GM10266 (cell line): Measurements from ENCODE around the gene JAZF1.
"Not testable (repeated sequence)": the region's sequence is repeated elsewhere in the genome, so short reads cannot be mapped to it uniquely, and the experiment has no call there.

Source experiments
- DNase-seq: peaks from one replicate; pipeline ENCODE4 v3.0.0; 2012; ENCODE audit errors: extremely low spot score
- TF ChIP-seq, protein P1 (sequence below): IDR thresholded peaks from 2 replicates; pipeline ENCODE4 v1.5.1; 2012; ENCODE audit warnings: mild to moderate bottlenecking, low read depth; ENCODE audit not compliant: control insufficient read depth, insufficient read depth; ENCODE audit errors: missing control alignments

The JAZF1 gene

DNA sequence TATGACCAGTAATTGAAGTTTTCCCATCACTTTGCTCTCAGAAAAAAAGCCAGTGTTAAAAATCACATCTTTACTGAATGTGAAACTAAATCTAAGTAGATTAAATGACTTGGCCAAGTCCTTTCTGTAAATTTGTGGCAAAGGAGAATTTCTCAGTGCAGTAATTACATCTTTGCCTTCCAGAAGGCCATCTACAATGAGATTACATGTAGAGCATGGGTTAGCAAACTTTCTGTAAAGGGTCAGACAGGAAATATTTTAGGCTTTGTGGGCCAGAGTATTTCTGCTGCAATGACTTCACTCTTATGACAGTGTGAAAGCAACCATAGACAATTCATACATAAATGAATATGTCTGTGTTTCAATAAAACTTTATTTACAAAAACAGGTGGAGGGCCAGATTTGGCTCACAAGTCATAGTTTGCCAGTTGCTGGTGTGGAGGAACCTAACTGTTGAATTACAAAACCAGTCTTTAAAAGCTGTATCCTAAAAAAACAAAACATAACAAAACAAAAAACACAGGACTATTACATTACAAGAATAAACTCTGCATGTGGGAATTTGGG, 249.6 kb downstream of the JAZF1 start:
- DNase-seq = no peak
- TF ChIP-seq, protein P1, sequence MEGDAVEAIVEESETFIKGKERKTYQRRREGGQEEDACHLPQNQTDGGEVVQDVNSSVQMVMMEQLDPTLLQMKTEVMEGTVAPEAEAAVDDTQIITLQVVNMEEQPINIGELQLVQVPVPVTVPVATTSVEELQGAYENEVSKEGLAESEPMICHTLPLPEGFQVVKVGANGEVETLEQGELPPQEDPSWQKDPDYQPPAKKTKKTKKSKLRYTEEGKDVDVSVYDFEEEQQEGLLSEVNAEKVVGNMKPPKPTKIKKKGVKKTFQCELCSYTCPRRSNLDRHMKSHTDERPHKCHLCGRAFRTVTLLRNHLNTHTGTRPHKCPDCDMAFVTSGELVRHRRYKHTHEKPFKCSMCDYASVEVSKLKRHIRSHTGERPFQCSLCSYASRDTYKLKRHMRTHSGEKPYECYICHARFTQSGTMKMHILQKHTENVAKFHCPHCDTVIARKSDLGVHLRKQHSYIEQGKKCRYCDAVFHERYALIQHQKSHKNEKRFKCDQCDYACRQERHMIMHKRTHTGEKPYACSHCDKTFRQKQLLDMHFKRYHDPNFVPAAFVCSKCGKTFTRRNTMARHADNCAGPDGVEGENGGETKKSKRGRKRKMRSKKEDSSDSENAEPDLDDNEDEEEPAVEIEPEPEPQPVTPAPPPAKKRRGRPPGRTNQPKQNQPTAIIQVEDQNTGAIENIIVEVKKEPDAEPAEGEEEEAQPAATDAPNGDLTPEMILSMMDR = no peak

DNA sequence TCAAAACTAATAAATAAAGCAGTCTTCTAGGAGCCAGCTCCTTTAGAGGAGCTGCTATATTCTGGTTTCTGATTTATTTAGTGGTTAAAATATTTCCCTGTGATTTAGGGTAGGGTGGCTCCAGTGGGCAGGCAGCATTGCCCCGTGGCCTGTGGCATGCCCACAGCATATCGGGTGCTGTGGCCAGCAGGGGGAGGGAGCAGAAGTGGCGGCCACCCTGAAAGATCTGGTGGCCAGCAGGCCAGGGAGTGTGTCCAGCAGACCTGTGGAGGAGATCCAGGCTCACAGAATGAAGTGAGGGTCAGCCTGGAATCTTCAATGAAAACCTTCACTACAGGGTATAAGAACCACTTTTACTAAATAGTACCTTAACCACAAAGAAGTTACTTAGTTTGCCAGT, 251.5 kb downstream of the JAZF1 start:
- TF ChIP-seq, protein P1 = no peak
- DNase-seq = no peak

DNA sequence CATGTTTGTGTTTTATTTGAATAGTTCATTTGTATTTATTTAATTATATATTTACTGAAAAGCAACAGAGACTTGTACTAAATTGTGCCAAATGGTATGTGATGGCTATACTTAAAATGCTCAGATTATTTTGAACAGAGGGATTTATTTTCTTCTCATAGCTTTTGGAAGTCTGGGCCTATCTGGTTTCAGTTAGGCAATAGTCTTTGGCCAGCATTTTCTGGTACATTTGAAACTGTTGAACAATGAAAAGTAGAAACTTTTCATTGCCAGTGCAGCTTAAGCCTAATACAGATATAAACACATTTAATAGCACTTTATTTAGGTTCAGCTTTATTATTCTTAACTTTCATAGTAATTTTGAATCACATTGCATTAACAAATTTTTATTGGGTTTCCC, 252.6 kb downstream of the JAZF1 start:
- TF ChIP-seq, protein P1 = no peak
- no peak for DNase-seq

DNA sequence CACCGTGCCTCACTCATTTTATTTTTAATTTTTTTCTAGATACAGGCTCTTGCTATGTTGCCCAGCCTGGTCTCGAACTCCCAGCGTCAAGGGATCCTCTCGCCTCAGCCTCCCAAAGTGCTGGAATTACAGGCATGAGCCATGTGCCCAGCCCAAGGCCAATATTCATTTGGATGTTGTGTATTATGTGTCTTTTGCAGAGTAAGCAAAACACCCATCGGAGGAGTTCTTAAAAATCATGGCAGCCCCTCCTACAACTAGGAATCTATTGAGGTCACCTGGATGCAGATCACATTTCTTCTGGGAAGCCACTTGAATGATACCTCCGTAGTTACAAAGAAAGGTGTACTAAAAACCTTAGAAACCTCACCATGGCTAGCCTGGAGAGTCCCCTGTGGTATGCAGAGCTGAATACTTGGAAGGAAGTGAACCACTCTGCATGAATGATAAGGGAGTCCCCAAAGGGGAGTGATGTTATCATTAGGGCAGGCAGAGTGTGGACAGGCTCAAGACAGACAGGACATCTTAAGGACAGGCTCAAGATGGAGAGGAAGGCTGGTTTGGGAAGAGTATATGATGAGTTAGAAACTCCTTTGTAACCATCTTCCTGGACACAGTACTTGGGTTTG, 254.9 kb downstream of the JAZF1 start:
- TF ChIP-seq, protein P1 = no peak
- peak; percentile 15 for DNase-seq

DNA sequence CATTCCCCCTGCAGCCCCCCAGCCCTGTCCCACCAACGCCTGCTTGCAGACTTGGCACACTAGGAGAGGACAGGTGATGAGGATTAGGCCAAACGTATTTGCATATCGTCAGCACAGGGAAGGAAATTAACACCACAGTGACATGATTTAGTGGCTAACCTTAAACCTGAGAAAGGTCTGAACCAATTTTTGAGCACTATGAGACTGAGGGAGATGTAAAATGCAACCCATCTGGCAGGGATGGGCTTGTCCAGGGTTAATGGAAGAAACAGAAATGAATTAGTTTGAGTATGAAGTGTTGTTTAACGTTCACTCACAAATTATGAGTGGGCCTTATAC, 257.0 kb downstream of the JAZF1 start:
- TF ChIP-seq, protein P1 = no peak
- DNase-seq = no peak

DNA sequence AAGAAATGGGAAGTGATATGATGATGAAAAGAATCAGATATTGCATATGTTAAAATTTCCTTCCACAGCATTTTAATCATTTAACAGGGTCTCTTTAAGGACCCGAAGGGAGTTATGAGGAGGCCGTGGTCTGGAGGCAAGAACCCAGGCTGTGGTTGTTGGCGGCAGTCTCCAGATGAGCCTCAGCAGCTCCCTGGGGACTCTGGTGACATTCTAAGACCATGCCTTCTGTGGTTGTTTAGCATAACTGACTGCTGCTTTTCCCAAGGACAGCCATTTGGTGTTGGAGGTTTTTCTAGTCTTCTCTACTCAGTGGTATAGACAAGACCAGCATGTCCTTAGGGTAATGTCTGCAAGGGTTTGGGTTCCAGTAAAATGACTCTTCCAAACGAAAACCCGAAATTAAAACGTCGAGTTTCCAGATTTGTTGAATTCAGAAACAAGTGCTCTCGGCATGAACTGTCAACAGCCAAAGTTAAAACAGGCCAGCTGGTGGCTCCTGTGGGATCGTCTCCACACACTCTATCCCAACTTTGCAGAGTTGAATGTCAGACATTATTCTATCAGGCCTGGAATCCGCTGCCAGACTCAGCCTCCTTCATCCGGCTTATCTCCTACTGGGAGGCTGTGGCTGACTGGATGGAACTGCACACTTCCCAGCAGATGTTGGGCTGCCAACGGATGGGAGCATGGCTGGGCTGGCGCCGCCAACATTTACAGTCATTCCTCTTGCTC, 257.5 kb downstream of the JAZF1 start:
- no peak for DNase-seq
- TF ChIP-seq, protein P1 = no peak

DNA sequence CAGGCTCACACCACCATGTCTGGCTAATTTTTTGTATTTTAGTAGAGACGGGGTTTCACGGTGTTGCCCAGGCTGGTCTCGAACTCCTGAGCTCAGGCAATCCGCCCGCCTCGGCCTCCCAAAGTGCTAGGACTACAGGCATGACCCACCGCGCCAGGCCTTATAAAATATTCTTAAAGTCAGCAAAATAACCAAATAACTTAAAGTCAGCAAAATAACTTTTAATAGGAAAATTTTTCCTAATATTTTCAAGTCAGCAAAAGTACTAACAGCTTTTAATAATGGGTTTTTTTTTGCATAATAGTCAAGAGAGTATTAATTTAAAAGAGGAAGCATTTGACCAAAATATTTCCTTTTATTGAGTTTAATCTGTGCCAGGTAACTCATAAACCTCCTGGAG, 258.2 kb downstream of the JAZF1 start:
- not testable (repeated sequence) for DNase-seq
